Calu3 (cell line): Measurements from ENCODE around the gene TP53TG5. TPM values are rescaled to one million over a fixed set of nuclear protein-coding genes. Genes with fewer than 3 reads are reported as not detected.

Source experiments
- BruUV-seq: library from RNA; stranded (reverse); fragments of 400-500 nt; replicated peaks from 2 replicates; lab custom pipeline; 2021; lab: Mats Ljungman, UMichigan
- CTCF ChIA-PET: fragments of 300-600 bp; sonication (Branson Sonifier 250); formaldehyde crosslinking; loops from one replicate; lab custom pipeline; 2022; ENCODE audit warnings: antibody characterized with exemption; lab: Charles Lee
- DNase-seq: peaks from one replicate; pipeline ENCODE4 v3.0.0; 2022
- H3K27ac Mint-ChIP-seq: one replicate; pipeline ENCODE4 v1.8.0; 2022; ENCODE audit warnings: mixed read lengths; ENCODE audit not compliant: unreplicated experiment
- H3K27me3 Mint-ChIP-seq: one replicate; pipeline ENCODE4 v1.8.0; 2022; ENCODE audit warnings: mixed read lengths; ENCODE audit not compliant: unreplicated experiment
- H3K36me3 Mint-ChIP-seq: one replicate; pipeline ENCODE4 v1.8.0; 2022; ENCODE audit warnings: mild to moderate bottlenecking, moderate library complexity, mixed read lengths; ENCODE audit not compliant: insufficient read depth, unreplicated experiment
- H3K4me1 Mint-ChIP-seq: one replicate; pipeline ENCODE4 v1.8.0; 2022; ENCODE audit warnings: mild to moderate bottlenecking, low read depth, mixed read lengths; ENCODE audit not compliant: unreplicated experiment
- H3K4me3 Mint-ChIP-seq: one replicate; pipeline ENCODE4 v1.8.0; 2022; ENCODE audit warnings: mild to moderate bottlenecking, low read depth, moderate library complexity, mixed read lengths; ENCODE audit not compliant: unreplicated experiment
- H3K9me3 Mint-ChIP-seq: one replicate; pipeline ENCODE4 v1.8.0; 2022; ENCODE audit warnings: low read depth, mixed read lengths; ENCODE audit not compliant: unreplicated experiment
- intact Hi-C: fragments of 100-400 bp; cut with micrococcal nuclease; formaldehyde crosslinking; loops from one replicate; pipeline ENCODE4 v1.10.0; 2022; ENCODE audit not compliant: unreplicated experiment
- total RNA-seq: library from RNA; stranded (reverse); gene quantifications from 2 replicates; pipeline ENCODE4 v1.2.3, GENCODE V29; 2022
- TF ChIP-seq, protein P1 (sequence below): fragments of 200-600 bp; IDR thresholded peaks from one replicate; pipeline ENCODE4 v1.8.0; 2022; ENCODE audit warnings: antibody characterized with exemption; ENCODE audit not compliant: unreplicated experiment

TP53TG5 gene
- total RNA-seq, 1 experiment from 2014 or later, result 0.52 TPM

DNA sequence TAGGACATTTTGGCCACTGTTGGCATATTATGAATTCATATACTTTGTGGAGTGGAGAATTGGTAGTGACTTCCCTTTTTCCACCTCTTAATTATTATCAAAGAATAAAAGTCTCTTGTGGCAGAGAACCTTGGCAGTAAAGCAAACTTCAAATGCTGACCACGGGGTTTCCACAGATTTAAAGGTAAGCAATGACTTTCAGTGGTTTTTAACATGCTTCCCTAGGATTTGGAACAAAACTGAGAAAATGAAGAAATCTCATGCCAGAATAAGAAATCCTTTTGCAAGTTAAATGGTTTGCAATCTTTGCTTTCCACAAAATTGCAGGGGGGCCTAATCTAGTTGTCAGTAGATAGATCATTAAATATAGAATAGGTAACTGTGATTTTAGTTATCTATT lies 27.9 kb downstream of the TP53TG5 start:
- CTCF ChIA-PET, result interaction anchor here (0.6 to 1.4 kb wide), 2 partner anchors 13 to 64 kb away, joined by 3 to 6 read pairs; partner anchors contain the start of gene SYS1
- peaks cover 23% of the 10 kb centered on the region for H3K4me1 Mint-ChIP-seq
- H3K9me3 Mint-ChIP-seq, result no peaks in the 10 kb centered on the region
- intact Hi-C loops, result no loop called here
- H3K27me3 Mint-ChIP-seq, result no peaks in the 10 kb centered on the region
- H3K27ac Mint-ChIP-seq, result no peak overlapping the region
- no peak for DNase-seq
- no TSS peak for BruUV-seq
- H3K36me3 Mint-ChIP-seq, result peaks cover 40% of the 10 kb centered on the region
- TF ChIP-seq, protein P1, sequence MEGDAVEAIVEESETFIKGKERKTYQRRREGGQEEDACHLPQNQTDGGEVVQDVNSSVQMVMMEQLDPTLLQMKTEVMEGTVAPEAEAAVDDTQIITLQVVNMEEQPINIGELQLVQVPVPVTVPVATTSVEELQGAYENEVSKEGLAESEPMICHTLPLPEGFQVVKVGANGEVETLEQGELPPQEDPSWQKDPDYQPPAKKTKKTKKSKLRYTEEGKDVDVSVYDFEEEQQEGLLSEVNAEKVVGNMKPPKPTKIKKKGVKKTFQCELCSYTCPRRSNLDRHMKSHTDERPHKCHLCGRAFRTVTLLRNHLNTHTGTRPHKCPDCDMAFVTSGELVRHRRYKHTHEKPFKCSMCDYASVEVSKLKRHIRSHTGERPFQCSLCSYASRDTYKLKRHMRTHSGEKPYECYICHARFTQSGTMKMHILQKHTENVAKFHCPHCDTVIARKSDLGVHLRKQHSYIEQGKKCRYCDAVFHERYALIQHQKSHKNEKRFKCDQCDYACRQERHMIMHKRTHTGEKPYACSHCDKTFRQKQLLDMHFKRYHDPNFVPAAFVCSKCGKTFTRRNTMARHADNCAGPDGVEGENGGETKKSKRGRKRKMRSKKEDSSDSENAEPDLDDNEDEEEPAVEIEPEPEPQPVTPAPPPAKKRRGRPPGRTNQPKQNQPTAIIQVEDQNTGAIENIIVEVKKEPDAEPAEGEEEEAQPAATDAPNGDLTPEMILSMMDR, result no peak
- H3K4me3 Mint-ChIP-seq, result no peak overlapping the region

GRCh38 chr20:45347936-45348778 lies 30.0 kb downstream of the TP53TG5 start, which contains the start of gene SDC4:
SDC4 (minus strand) TSS chr20:45348424; CDS start chr20:45348384, 40 bp downstream.
- intact Hi-C loops, result no loop called here
- CTCF ChIA-PET, result interaction anchor here (0.9 to 5.3 kb wide), 7 partner anchors 11 to 184 kb away, joined by 3 to 51 read pairs (median 11); partner anchors contain the start of gene SYS1
- no TSS peak for BruUV-seq
- H3K4me3 Mint-ChIP-seq, result peak within 1 kb of the TSS; percentile 95
- DNase-seq, result peak; percentile 89
- peak within 1 kb of the TSS; percentile 99 for H3K27ac Mint-ChIP-seq
- no peaks in the 10 kb centered on the region for H3K9me3 Mint-ChIP-seq
- peaks cover 60% of the 10 kb centered on the region for H3K36me3 Mint-ChIP-seq
- peaks cover 30% of the 10 kb centered on the region for H3K4me1 Mint-ChIP-seq
- no peaks in the 10 kb centered on the region for H3K27me3 Mint-ChIP-seq
- TF ChIP-seq, protein P1, result no peak

DNA sequence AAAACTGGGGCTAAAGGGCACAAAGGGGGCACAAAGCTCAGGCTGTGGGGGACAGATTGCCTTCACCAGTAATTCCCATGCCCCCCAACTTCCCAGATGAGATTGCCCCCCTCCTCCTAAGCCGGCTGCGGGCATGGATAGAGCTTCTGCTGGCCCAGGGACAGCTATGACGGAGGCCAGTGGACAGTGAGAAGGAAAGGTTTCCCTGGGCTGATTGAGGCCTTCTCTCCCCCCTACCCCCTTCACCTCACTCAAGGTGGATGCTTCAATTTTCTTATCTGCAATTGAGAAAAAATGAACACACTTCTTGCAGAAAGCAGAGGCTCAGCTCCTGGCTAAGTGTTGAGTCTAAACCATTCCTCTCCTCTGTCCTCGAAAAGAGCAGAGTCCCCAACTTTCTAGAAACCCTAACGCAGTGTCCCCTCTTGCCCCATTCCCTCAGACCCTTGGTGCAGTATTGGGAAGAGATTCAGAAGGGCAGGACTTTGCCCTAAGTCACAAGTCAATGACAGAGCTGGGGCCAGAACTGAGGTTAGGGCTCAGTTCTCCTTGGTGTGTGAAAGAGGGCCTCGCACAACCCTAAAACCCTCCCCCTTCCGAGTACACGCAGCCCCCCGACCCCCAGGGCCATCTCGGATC lies 30.7 kb downstream of the TP53TG5 start:
- Mint-ChIP-seq H3K9me3 (no peaks in the 10 kb centered on the region), H3K36me3 (peaks cover 67% of the 10 kb centered on the region), H3K27ac (peak overlapping the region; percentile 99), H3K4me1 (peaks cover 38% of the 10 kb centered on the region), H3K27me3 (no peaks in the 10 kb centered on the region), H3K4me3 (peak overlapping the region; percentile 95)
- BruUV-seq, result TSS peak; percentile 38
- no peak for DNase-seq
- CTCF ChIA-PET, result interaction anchor here (0.7 to 5.3 kb wide), 10 partner anchors 10 to 185 kb away, joined by 3 to 51 read pairs (median 6); partner anchors contain the start of gene SYS1
- intact Hi-C loops, result no loop called here
- TF ChIP-seq, protein P1, result no peak

GRCh38 chr20:45346851-45347250 lies 31.3 kb downstream of the TP53TG5 start:
- H3K27ac Mint-ChIP-seq, result peak overlapping the region; percentile 99
- BruUV-seq, result no TSS peak
- CTCF ChIA-PET, result interaction anchor here (0.7 to 5.3 kb wide), 11 partner anchors 10 to 185 kb away, joined by 3 to 51 read pairs (median 6); partner anchors contain the start of gene SYS1
- intact Hi-C loops, result no loop called here
- peaks cover 73% of the 10 kb centered on the region for H3K36me3 Mint-ChIP-seq
- H3K27me3 Mint-ChIP-seq, result no peaks in the 10 kb centered on the region
- no peaks in the 10 kb centered on the region for H3K9me3 Mint-ChIP-seq
- TF ChIP-seq, protein P1, result no peak
- peak overlapping the region; percentile 95 for H3K4me3 Mint-ChIP-seq
- no peak for DNase-seq
- peaks cover 43% of the 10 kb centered on the region for H3K4me1 Mint-ChIP-seq
